Vagina (tissue), 2 donors: ENCODE measurements around the gene RNF183.

Experiments used
- CTCF ChIP-seq, 3 experiments: fragments of 450-650 bp in 2 of 3; fragments of 200-600 bp in 1 of 3; sonication (generic) in 1 of 3; IDR thresholded peaks; one replicate each; pipeline ENCODE4 v1.5.1; 2017 to 2019; ENCODE audit warnings: antibody characterized with exemption in 3 of 3, mild to moderate bottlenecking in 2 of 3, moderate library complexity in 2 of 3
- POLR2A ChIP-seq, 2 donors: fragments of 450-650 bp; IDR thresholded peaks; one replicate each; pipeline ENCODE4 v1.6.1; 2017; ENCODE audit warnings: antibody characterized with exemption in 2 of 2, mild to moderate bottlenecking in 2 of 2, moderate library complexity in 2 of 2

DNA sequence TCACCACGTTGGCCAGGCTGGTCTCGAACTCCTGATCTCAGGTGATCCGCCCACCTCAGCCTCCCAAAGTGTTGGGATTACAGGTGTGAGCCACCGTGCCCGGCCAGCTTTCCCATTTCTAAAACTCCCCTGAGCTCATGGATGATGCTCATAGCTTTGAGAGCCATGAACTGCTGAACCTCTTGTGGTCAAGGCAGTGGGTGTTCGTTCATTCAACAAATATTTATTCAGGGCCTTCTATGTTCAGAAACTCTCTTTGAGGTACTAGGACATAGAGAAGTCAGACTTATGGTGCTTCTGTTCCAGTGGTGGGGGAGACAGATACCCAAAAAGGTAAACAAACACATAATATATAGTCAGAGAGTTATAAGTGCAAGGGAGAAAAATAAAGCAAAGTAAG lies 48.8 kb upstream of the RNF183 start:
- TF ChIP-seq POLR2A (IDR thresholded peaks at IDR 0.05): no peak
- no peak for TF ChIP-seq CTCF (IDR thresholded peaks at IDR 0.05)
